Measurements from ENCODE around the gene ATP9A. TPM values are rescaled to one million over a fixed set of nuclear protein-coding genes. Genes with fewer than 3 reads are reported as not detected.

ATP9A gene
- polyA plus RNA-seq, 3 donors, result 0.04 TPM; not detected in 2

- Histone ChIP-seq H3K79me2 (ENCODE audit: insufficient read depth, low read length) (no peaks in the 10 kb centered on the region), H4K20me1 (ENCODE audit: insufficient read depth, low read length) (no peaks in the 10 kb centered on the region), H2AFZ (ENCODE audit: insufficient read depth, low read depth, low read length, poor library complexity, severe bottlenecking) (no peak overlapping the region), H3K9ac (ENCODE audit: insufficient read depth, low read length, poor library complexity, severe bottlenecking) (no peak overlapping the region), H3K4me3 (replicated peaks in 1 of 3; ENCODE audit: low read depth in 2 of 3, low read length in 3 of 3) (no peak overlapping the region), H3K27me3 (ENCODE audit: control insufficient read depth in 2 of 2, insufficient read depth in 2 of 2, low read length in 2 of 2) (no peaks in the 10 kb centered on the region), H3K36me3 (replicated peaks in 1 of 2; ENCODE audit: control insufficient read depth in 1 of 2, insufficient read depth in 2 of 2, low read length in 2 of 2) (no peaks in the 10 kb centered on the region), H3K9me3 (replicated peaks in 1 of 2; ENCODE audit: control insufficient read depth in 1 of 2, insufficient read depth in 1 of 2, low read length in 2 of 2) (no peaks in the 10 kb centered on the region), H3K27ac (ENCODE audit: low read depth in 1 of 2, low read length in 2 of 2) (no peak overlapping the region), H3K4me2 (replicated peaks; ENCODE audit: extremely low read depth, low read length, poor library complexity, severe bottlenecking) (no peak overlapping the region), H3K4me1 (ENCODE audit: control insufficient read depth in 1 of 2, insufficient read depth in 2 of 2, low read length in 2 of 2) (no peaks in the 10 kb centered on the region)
- no CpG with 5 or more reads among the region's 6 CpGs for WGBS (ENCODE audit: insufficient coverage)
- Mint-ChIP-seq H3K4me1 (no peaks in the 10 kb centered on the region), H3K36me3 (no peaks in the 10 kb centered on the region), H3K27me3 (ENCODE audit: low read depth in 3 of 3) (peaks cover 0 to 13% (median 1%) of the 10 kb centered on the region in 3 donors), H3K27ac (no peak overlapping the region), H3K4me3 (no peak overlapping the region), H3K9me3 (no peaks in the 10 kb centered on the region)
- no peak for DNase-seq
- intact Hi-C loops (cut with micrococcal nuclease), result no loop called here
- no peak for TF ChIP-seq CTCF (IDR thresholded peaks at IDR 0.05)
Observed at GRCh38 chr20:51668515-51668914, 99.7 kb downstream of the ATP9A start.

- Mint-ChIP-seq H3K4me1 (peaks cover under 1% of the 10 kb centered on the region), H3K36me3 (no peaks in the 10 kb centered on the region), H3K27me3 (ENCODE audit: low read depth in 3 of 3) (peaks cover 0 to 13% (median 1%) of the 10 kb centered on the region in 3 donors), H3K27ac (no peak overlapping the region), H3K9me3 (no peaks in the 10 kb centered on the region), H3K4me3 (peak overlapping the region in 1 of 2 donors; percentile 14)
- no peak overlapping the region for H3K4me3 ChIP-seq (replicated peaks in 1 of 3; ENCODE audit: low read depth in 2 of 3, low read length in 3 of 3)
- H3K27me3 ChIP-seq (ENCODE audit: control insufficient read depth in 2 of 2, insufficient read depth in 2 of 2, low read length in 2 of 2), result no peaks in the 10 kb centered on the region
- no peaks in the 10 kb centered on the region for H3K79me2 ChIP-seq (ENCODE audit: insufficient read depth, low read length)
- no peak overlapping the region for H2AFZ ChIP-seq (ENCODE audit: insufficient read depth, low read depth, low read length, poor library complexity, severe bottlenecking)
- H3K27ac ChIP-seq (ENCODE audit: low read depth in 1 of 2, low read length in 2 of 2), result no peak overlapping the region
- 100% methylated on average over 8 of the region's 8 CpGs for WGBS (ENCODE audit: insufficient coverage)
- no peaks in the 10 kb centered on the region for H4K20me1 ChIP-seq (ENCODE audit: insufficient read depth, low read length)
- intact Hi-C loops (cut with micrococcal nuclease), result no loop called here
- no peak overlapping the region for H3K4me2 ChIP-seq (replicated peaks; ENCODE audit: extremely low read depth, low read length, poor library complexity, severe bottlenecking)
- TF ChIP-seq CTCF (IDR thresholded peaks at IDR 0.05), result no peak
- DNase-seq, result no peak
- H3K9me3 ChIP-seq (replicated peaks in 1 of 2; ENCODE audit: control insufficient read depth in 1 of 2, insufficient read depth in 1 of 2, low read length in 2 of 2), result no peaks in the 10 kb centered on the region
- no peak overlapping the region for H3K9ac ChIP-seq (ENCODE audit: insufficient read depth, low read length, poor library complexity, severe bottlenecking)
- H3K36me3 ChIP-seq (replicated peaks in 1 of 2; ENCODE audit: control insufficient read depth in 1 of 2, insufficient read depth in 2 of 2, low read length in 2 of 2), result no peaks in the 10 kb centered on the region
- H3K4me1 ChIP-seq (ENCODE audit: control insufficient read depth in 1 of 2, insufficient read depth in 2 of 2, low read length in 2 of 2), result peaks cover 3 to 5% of the 10 kb centered on the region in 2 donors
Observed at GRCh38 chr20:51667491-51667890, 100.7 kb downstream of the ATP9A start.
